ENCODE measurements around the gene DHX34.

- TF ChIP-seq POLR2A (IDR thresholded peaks at IDR 0.05) = no peak
- TF ChIP-seq, protein P1, sequence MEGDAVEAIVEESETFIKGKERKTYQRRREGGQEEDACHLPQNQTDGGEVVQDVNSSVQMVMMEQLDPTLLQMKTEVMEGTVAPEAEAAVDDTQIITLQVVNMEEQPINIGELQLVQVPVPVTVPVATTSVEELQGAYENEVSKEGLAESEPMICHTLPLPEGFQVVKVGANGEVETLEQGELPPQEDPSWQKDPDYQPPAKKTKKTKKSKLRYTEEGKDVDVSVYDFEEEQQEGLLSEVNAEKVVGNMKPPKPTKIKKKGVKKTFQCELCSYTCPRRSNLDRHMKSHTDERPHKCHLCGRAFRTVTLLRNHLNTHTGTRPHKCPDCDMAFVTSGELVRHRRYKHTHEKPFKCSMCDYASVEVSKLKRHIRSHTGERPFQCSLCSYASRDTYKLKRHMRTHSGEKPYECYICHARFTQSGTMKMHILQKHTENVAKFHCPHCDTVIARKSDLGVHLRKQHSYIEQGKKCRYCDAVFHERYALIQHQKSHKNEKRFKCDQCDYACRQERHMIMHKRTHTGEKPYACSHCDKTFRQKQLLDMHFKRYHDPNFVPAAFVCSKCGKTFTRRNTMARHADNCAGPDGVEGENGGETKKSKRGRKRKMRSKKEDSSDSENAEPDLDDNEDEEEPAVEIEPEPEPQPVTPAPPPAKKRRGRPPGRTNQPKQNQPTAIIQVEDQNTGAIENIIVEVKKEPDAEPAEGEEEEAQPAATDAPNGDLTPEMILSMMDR (IDR thresholded peaks at IDR 0.05) = no peak
Observed at GRCh38 chr19:47357788-47358680, 8.9 kb downstream of the DHX34 start.

All from ovary (tissue), 3 donors.